ENCODE measurements around the gene CAPG.
A peak's percentile ranks its signal among the peaks of the same experiment; 100 is the strongest.

Gene CAPG

DNA sequence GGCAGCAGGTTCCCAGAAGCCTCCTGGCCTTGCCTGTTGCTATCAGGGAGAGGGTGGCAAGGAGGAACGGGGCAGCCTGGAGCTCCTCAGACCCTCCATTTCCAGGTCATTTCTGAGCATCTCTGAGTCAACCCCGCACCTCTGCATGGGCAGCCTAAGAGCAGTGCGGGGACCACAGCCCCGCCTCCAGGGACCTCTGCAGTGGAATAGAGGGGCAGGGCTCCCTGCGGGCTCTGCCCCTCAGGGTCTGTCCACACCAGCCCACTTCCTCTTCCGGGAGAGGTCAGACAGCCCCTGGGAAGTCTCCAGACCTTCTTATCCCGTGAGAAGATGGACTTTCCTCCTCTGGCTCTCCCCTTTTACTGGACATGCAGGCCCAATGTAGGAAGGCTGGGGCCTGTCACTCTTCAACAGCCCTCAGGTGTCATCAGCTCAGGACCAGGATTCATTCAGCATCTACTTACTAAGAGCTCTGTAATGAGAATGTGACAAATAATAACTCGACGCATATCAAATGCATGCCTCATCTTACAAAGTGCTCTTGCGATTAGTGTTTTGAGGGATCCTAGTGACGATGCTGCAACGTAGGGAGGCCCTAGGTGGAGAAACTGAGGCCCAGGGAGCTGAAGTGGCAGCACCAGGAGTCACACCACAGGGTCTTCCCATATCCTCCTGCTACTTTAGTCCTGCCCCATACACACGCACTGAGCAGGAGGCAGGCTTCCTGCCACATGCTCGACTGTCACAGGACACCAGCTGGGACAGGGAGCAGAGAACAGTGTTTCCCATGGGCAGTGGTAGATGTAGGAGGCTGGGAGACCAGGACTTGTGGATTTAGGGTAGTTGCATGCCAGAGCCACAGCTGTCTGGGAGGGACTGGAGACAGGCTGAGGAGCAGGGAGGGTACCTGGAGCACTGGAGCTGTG lies 36.4 kb upstream of the CAPG start (continued):
- TF ChIP-seq, protein P1, sequence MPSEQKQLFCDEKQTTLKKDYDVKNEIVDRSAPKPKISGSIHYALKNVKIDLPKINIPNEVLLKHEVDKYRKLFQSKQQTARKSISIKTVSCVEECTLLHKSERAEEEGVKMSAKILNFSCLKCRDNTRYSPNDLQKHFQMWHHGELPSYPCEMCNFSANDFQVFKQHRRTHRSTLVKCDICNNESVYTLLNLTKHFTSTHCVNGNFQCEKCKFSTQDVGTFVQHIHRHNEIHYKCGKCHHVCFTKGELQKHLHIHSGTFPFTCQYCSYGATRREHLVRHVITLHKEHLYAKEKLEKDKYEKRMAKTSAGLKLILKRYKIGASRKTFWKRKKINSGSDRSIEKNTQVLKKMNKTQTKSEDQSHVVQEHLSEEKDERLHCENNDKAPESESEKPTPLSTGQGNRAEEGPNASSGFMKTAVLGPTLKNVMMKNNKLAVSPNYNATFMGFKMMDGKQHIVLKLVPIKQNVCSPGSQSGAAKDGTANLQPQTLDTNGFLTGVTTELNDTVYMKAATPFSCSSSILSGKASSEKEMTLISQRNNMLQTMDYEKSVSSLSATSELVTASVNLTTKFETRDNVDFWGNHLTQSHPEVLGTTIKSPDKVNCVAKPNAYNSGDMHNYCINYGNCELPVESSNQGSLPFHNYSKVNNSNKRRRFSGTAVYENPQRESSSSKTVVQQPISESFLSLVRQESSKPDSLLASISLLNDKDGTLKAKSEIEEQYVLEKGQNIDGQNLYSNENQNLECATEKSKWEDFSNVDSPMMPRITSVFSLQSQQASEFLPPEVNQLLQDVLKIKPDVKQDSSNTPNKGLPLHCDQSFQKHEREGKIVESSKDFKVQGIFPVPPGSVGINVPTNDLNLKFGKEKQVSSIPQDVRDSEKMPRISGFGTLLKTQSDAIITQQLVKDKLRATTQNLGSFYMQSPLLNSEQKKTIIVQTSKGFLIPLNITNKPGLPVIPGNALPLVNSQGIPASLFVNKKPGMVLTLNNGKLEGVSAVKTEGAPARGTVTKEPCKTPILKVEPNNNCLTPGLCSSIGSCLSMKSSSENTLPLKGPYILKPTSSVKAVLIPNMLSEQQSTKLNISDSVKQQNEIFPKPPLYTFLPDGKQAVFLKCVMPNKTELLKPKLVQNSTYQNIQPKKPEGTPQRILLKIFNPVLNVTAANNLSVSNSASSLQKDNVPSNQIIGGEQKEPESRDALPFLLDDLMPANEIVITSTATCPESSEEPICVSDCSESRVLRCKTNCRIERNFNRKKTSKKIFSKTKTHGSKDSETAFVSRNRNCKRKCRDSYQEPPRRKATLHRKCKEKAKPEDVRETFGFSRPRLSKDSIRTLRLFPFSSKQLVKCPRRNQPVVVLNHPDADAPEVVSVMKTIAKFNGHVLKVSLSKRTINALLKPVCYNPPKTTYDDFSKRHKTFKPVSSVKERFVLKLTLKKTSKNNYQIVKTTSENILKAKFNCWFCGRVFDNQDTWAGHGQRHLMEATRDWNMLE (tag by site-specific recombination; conservative IDR thresholded peaks at IDR 0.05; ENCODE audit: low read depth): peak; percentile 33; the same call in 1 of the 2 replicates
- TF ChIP-seq, protein P2, sequence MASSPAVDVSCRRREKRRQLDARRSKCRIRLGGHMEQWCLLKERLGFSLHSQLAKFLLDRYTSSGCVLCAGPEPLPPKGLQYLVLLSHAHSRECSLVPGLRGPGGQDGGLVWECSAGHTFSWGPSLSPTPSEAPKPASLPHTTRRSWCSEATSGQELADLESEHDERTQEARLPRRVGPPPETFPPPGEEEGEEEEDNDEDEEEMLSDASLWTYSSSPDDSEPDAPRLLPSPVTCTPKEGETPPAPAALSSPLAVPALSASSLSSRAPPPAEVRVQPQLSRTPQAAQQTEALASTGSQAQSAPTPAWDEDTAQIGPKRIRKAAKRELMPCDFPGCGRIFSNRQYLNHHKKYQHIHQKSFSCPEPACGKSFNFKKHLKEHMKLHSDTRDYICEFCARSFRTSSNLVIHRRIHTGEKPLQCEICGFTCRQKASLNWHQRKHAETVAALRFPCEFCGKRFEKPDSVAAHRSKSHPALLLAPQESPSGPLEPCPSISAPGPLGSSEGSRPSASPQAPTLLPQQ (tag by site-specific recombination; IDR thresholded peaks at IDR 0.05): 0 out of 2 replicates have a peak, but pooled peaks have one; percentile 4
- TF ChIP-seq PRDM10 (tag by site-specific recombination; IDR thresholded peaks at IDR 0.05): 0 out of 2 replicates have a peak, but pooled peaks have one; percentile 6
- no peak for TF ChIP-seq ZSCAN30 (tag by site-specific recombination; IDR thresholded peaks at IDR 0.05)
- TF ChIP-seq ZFP41 (tag by site-specific recombination; IDR thresholded peaks at IDR 0.05; ENCODE audit: borderline replicate concordance): no peak
- TF ChIP-seq ZNF335 (tag by site-specific recombination; conservative IDR thresholded peaks at IDR 0.05): peak; percentile 4; the same call in 1 of the 2 replicates
- peak; percentile 84 for TF ChIP-seq ZIC2 (tag by site-specific recombination; IDR thresholded peaks at IDR 0.05)
- TF ChIP-seq ZNF521 (tag by site-specific recombination; IDR thresholded peaks at IDR 0.05): no peak
- TF ChIP-seq ZNF473 (tag by site-specific recombination; IDR thresholded peaks at IDR 0.05): no peak
- TF ChIP-seq HOXC10 (CRISPR knock-in tag; IDR thresholded peaks at IDR 0.05): no peak
- no peak for TF ChIP-seq ZNF585B (tag by site-specific recombination; IDR thresholded peaks at IDR 0.05)
- TF ChIP-seq KLF9 (tag by site-specific recombination; IDR thresholded peaks at IDR 0.05; ENCODE audit: low read depth): no peak
- no peak for TF ChIP-seq ZNF600 (tag by site-specific recombination; IDR thresholded peaks at IDR 0.05)
- no peak for TF ChIP-seq ZNF140 (tag by site-specific recombination; IDR thresholded peaks at IDR 0.05)
- TF ChIP-seq KLF1 (tag by site-specific recombination; IDR thresholded peaks at IDR 0.05): no peak
- TF ChIP-seq ZNF501 (tag by site-specific recombination; IDR thresholded peaks at IDR 0.05): no peak
- TF ChIP-seq, protein P3, sequence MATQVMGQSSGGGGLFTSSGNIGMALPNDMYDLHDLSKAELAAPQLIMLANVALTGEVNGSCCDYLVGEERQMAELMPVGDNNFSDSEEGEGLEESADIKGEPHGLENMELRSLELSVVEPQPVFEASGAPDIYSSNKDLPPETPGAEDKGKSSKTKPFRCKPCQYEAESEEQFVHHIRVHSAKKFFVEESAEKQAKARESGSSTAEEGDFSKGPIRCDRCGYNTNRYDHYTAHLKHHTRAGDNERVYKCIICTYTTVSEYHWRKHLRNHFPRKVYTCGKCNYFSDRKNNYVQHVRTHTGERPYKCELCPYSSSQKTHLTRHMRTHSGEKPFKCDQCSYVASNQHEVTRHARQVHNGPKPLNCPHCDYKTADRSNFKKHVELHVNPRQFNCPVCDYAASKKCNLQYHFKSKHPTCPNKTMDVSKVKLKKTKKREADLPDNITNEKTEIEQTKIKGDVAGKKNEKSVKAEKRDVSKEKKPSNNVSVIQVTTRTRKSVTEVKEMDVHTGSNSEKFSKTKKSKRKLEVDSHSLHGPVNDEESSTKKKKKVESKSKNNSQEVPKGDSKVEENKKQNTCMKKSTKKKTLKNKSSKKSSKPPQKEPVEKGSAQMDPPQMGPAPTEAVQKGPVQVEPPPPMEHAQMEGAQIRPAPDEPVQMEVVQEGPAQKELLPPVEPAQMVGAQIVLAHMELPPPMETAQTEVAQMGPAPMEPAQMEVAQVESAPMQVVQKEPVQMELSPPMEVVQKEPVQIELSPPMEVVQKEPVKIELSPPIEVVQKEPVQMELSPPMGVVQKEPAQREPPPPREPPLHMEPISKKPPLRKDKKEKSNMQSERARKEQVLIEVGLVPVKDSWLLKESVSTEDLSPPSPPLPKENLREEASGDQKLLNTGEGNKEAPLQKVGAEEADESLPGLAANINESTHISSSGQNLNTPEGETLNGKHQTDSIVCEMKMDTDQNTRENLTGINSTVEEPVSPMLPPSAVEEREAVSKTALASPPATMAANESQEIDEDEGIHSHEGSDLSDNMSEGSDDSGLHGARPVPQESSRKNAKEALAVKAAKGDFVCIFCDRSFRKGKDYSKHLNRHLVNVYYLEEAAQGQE (tag by site-specific recombination; IDR thresholded peaks at IDR 0.05): no peak
- TF ChIP-seq KLF10 (tag by site-specific recombination; IDR thresholded peaks at IDR 0.05): no peak
- peak; percentile 62; the same call in 1 of the 2 replicates for TF ChIP-seq ZNF664 (tag by site-specific recombination; IDR thresholded peaks at IDR 0.05)
- TF ChIP-seq, protein P4, sequence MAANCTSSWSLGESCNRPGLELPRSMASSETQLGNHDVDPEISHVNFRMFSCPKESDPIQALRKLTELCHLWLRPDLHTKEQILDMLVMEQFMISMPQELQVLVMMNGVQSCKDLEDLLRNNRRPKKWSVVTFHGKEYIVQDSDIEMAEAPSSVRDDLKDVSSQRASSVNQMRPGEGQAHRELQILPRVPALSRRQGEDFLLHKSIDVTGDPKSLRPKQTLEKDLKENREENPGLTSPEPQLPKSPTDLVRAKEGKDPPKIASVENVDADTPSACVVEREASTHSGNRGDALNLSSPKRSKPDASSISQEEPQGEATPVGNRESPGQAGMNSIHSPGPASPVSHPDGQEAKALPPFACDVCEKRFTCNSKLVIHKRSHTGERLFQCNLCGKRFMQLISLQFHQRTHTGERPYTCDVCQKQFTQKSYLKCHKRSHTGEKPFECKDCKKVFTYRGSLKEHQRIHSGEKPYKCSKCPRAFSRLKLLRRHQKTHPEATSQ (tag by site-specific recombination; IDR thresholded peaks at IDR 0.05): no peak
- no peak for TF ChIP-seq ZNF626 (tag by site-specific recombination; IDR thresholded peaks at IDR 0.05)

Measured in HEK293 (cell line).